Epidermal melanocyte (primary cell): ENCODE results near the gene EMILIN1.
"Not testable (repeated sequence)": the region's sequence is repeated elsewhere in the genome, so short reads cannot be mapped to it uniquely, and the experiment has no call there.

ENCODE experiments used
- DNase-seq: peaks from one replicate; pipeline ENCODE4 v3.0.0; 2011; ENCODE audit warnings: low spot score; ENCODE audit not compliant: insufficient read length

Gene EMILIN1

GRCh38 chr2:27093430-27094352 is 15.3 kb downstream of the EMILIN1 start:
- no peak for DNase-seq

GRCh38 chr2:27094353-27094984 is 16.1 kb downstream of the EMILIN1 start:
- no peak for DNase-seq

GRCh38 chr2:27095427-27095744 is 17.0 kb downstream of the EMILIN1 start:
- DNase-seq: no peak

GRCh38 chr2:27095745-27096651 is 17.6 kb downstream of the EMILIN1 start:
- DNase-seq: peak; percentile 84

- no peak for DNase-seq
Measured at GRCh38 chr2:27096748-27097297, 18.4 kb downstream of the EMILIN1 start.

GRCh38 chr2:27097341-27097740 is 18.9 kb downstream of the EMILIN1 start:
- no peak for DNase-seq

GRCh38 chr2:27099334-27099955 is 21.0 kb downstream of the EMILIN1 start:
- DNase-seq: no peak

GRCh38 chr2:27100036-27100435 is 21.6 kb downstream of the EMILIN1 start:
- no peak for DNase-seq

- no peak for DNase-seq
Measured at GRCh38 chr2:27102329-27102728, 23.9 kb downstream of the EMILIN1 start.

- no peak for DNase-seq
Measured at GRCh38 chr2:27105981-27106380, 27.6 kb downstream of the EMILIN1 start.

GRCh38 chr2:27108221-27108620 is 29.8 kb downstream of the EMILIN1 start:
- no peak for DNase-seq

GRCh38 chr2:27109083-27109482 is 30.7 kb downstream of the EMILIN1 start:
- no peak for DNase-seq

- not testable (repeated sequence) for DNase-seq
Measured at GRCh38 chr2:27110603-27111352, 32.4 kb downstream of the EMILIN1 start.

GRCh38 chr2:27111392-27112078 is 33.1 kb downstream of the EMILIN1 start:
- not testable (repeated sequence) for DNase-seq

GRCh38 chr2:27115519-27115918 is 37.1 kb downstream of the EMILIN1 start:
- DNase-seq: no peak

- DNase-seq: no peak
Measured at GRCh38 chr2:27117995-27118524, 39.6 kb downstream of the EMILIN1 start.

GRCh38 chr2:27118525-27119329 is 40.3 kb downstream of the EMILIN1 start, which contains the start of gene CGREF1:
Gene CGREF1, minus strand, starts transcription at chr2:27119128. Its CDS starts 14,762 bp downstream, at chr2:27104366.
- no peak for DNase-seq

GRCh38 chr2:27119330-27119670 is 40.9 kb downstream of the EMILIN1 start:
- not testable (repeated sequence) for DNase-seq

GRCh38 chr2:27121906-27122305 is 43.5 kb downstream of the EMILIN1 start:
- no peak for DNase-seq
